HG03280 (cell line): ENCODE measurements around the gene DIPK2A.

Experiments used
- ATAC-seq: cut with Tn5 transposase; IDR thresholded peaks from one replicate; pipeline ENCODE4 v1.9.1; 2021; ENCODE audit warnings: mild to moderate bottlenecking, moderate library complexity; ENCODE audit not compliant: unreplicated experiment

The DIPK2A gene

GRCh38 chr3:143971359-143972154 lies at the start of gene DIPK2A:
Gene DIPK2A (plus strand): TSS chr3:143971823. CDS start chr3:143972333, 510 bp downstream.
- peak; percentile 57 for ATAC-seq

- no peak for ATAC-seq
Observed at GRCh38 chr3:143924522-143925285, 46.9 kb upstream of the DIPK2A start.

- no peak for ATAC-seq
Observed at GRCh38 chr3:143928056-143928455, 43.6 kb upstream of the DIPK2A start.

- ATAC-seq, result no peak
Observed at GRCh38 chr3:143928541-143929255, 42.9 kb upstream of the DIPK2A start.

- ATAC-seq, result no peak
Observed at GRCh38 chr3:143934791-143935190, 36.8 kb upstream of the DIPK2A start.

GRCh38 chr3:143935678-143936077 lies 35.9 kb upstream of the DIPK2A start:
- no peak for ATAC-seq

- ATAC-seq, result no peak
Observed at GRCh38 chr3:143950810-143951209, 20.8 kb upstream of the DIPK2A start.

GRCh38 chr3:143951351-143951971 lies 20.2 kb upstream of the DIPK2A start:
- ATAC-seq, result peak; percentile 69

- ATAC-seq, result no peak
Observed at GRCh38 chr3:143952569-143953072, 19.0 kb upstream of the DIPK2A start.

GRCh38 chr3:143955113-143955512 lies 16.5 kb upstream of the DIPK2A start:
- ATAC-seq, result no peak

- no peak for ATAC-seq
Observed at GRCh38 chr3:143956838-143957237, 14.8 kb upstream of the DIPK2A start.

- no peak for ATAC-seq
Observed at GRCh38 chr3:143957453-143957852, 14.2 kb upstream of the DIPK2A start.

- ATAC-seq, result no peak
Observed at GRCh38 chr3:143958966-143959365, 12.7 kb upstream of the DIPK2A start.

GRCh38 chr3:143961342-143961741 lies 10.3 kb upstream of the DIPK2A start:
- ATAC-seq, result no peak

- no peak for ATAC-seq
Observed at GRCh38 chr3:143963946-143964345, 7.7 kb upstream of the DIPK2A start.

GRCh38 chr3:143970773-143971358 lies 757 bp upstream of the DIPK2A start:
- ATAC-seq, result peak; percentile 27

- ATAC-seq, result no peak
Observed at GRCh38 chr3:143972155-143972504, 507 bp downstream of the DIPK2A start.

- ATAC-seq, result peak; percentile 31
Observed at GRCh38 chr3:143972505-143973258, 1.1 kb downstream of the DIPK2A start.

- no peak for ATAC-seq
Observed at GRCh38 chr3:143973259-143974021, 1.8 kb downstream of the DIPK2A start.
